ENCODE data around the gene KLRF2.

Gene KLRF2

GRCh38 chr12:9864913-9865675 is 16.2 kb upstream of the KLRF2 start:
- TF ChIP-seq SIN3A (IDR thresholded peaks at IDR 0.05; ENCODE audit: borderline replicate concordance, insufficient read depth, low read length) = no peak
- TF ChIP-seq POLR2AphosphoS5 (IDR thresholded peaks at IDR 0.05; ENCODE audit: low read depth, low read length) = no peak
- no peak for TF ChIP-seq TAF1 (IDR thresholded peaks at IDR 0.05; ENCODE audit: borderline replicate concordance, insufficient read depth, low read length)
- TF ChIP-seq REST (IDR thresholded peaks at IDR 0.05; ENCODE audit: insufficient read depth in 1 of 2, low read depth in 2 of 2, low read length in 2 of 2) = no peak
- no peak for TF ChIP-seq FOXP2 (optimal IDR thresholded peaks at IDR 0.05; ENCODE audit: borderline replicate concordance, extremely low read depth, extremely low read length, insufficient read depth)

GRCh38 chr12:9866860-9867269 is 14.4 kb upstream of the KLRF2 start:
- TF ChIP-seq REST (IDR thresholded peaks at IDR 0.05; ENCODE audit: insufficient read depth in 1 of 2, low read depth in 2 of 2, low read length in 2 of 2) (no peak), TAF1 (IDR thresholded peaks at IDR 0.05; ENCODE audit: borderline replicate concordance, insufficient read depth, low read length) (no peak), FOXP2 (optimal IDR thresholded peaks at IDR 0.05; ENCODE audit: borderline replicate concordance, extremely low read depth, extremely low read length, insufficient read depth) (no peak), POLR2AphosphoS5 (IDR thresholded peaks at IDR 0.05; ENCODE audit: low read depth, low read length) (no peak), SIN3A (IDR thresholded peaks at IDR 0.05; ENCODE audit: borderline replicate concordance, insufficient read depth, low read length) (no peak)

- TF ChIP-seq SIN3A (IDR thresholded peaks at IDR 0.05; ENCODE audit: borderline replicate concordance, insufficient read depth, low read length) (no peak), REST (IDR thresholded peaks at IDR 0.05; ENCODE audit: insufficient read depth in 1 of 2, low read depth in 2 of 2, low read length in 2 of 2) (no peak), POLR2AphosphoS5 (IDR thresholded peaks at IDR 0.05; ENCODE audit: low read depth, low read length) (no peak), TAF1 (IDR thresholded peaks at IDR 0.05; ENCODE audit: borderline replicate concordance, insufficient read depth, low read length) (no peak), FOXP2 (optimal IDR thresholded peaks at IDR 0.05; ENCODE audit: borderline replicate concordance, extremely low read depth, extremely low read length, insufficient read depth) (no peak)
Observed at GRCh38 chr12:9867531-9867930, 13.8 kb upstream of the KLRF2 start.

- TF ChIP-seq FOXP2 (optimal IDR thresholded peaks at IDR 0.05; ENCODE audit: borderline replicate concordance, extremely low read depth, extremely low read length, insufficient read depth) = no peak
- TF ChIP-seq SIN3A (IDR thresholded peaks at IDR 0.05; ENCODE audit: borderline replicate concordance, insufficient read depth, low read length) = no peak
- no peak for TF ChIP-seq TAF1 (IDR thresholded peaks at IDR 0.05; ENCODE audit: borderline replicate concordance, insufficient read depth, low read length)
- TF ChIP-seq POLR2AphosphoS5 (IDR thresholded peaks at IDR 0.05; ENCODE audit: low read depth, low read length) = no peak
- TF ChIP-seq REST (IDR thresholded peaks at IDR 0.05; ENCODE audit: insufficient read depth in 1 of 2, low read depth in 2 of 2, low read length in 2 of 2) = no peak
Observed at GRCh38 chr12:9868311-9868801, 12.9 kb upstream of the KLRF2 start.

All from PFSK-1 (cell line).